MM.1S (cell line): ENCODE data around the gene LRRC31.

Experiments used
- CTCF ChIP-seq: fragments of 300-600 bp; sonication (generic); IDR thresholded peaks from 2 replicates; pipeline ENCODE4 v1.5.1; 2016; ENCODE audit warnings: antibody characterized with exemption, low read length, mixed read lengths
- EZH2 ChIP-seq: fragments of 300-600 bp; sonication (generic); optimal IDR thresholded peaks from 2 replicates; pipeline ENCODE3; 2017; ENCODE audit warnings: low read depth, mild to moderate bottlenecking, antibody characterized with exemption, low read length, mixed read lengths

GRCh38 chr3:169809230-169809795, 60.4 kb downstream of the LRRC31 start:
- TF ChIP-seq EZH2, result no peak
- TF ChIP-seq CTCF, result no peak
